Pancreas (tissue), 10 donors: ENCODE results near the gene EPHB3. TPM values are rescaled to one million over a fixed set of nuclear protein-coding genes. Genes with fewer than 3 reads are reported as not detected.

Experiments used
- ATAC-seq, 4 donors: fragments of 200-7000 bp; cut with Tn5 transposase; one replicate each; pipeline versions ENCODE4 v1.8.0 to v1.9.1; 2020; ENCODE audit warnings: mild to moderate bottlenecking in 4 of 4, moderate library complexity in 4 of 4
- DNase-seq, 6 donors: peaks; one replicate each; pipeline ENCODE4 v3.0.0-alpha.2; 2020
- FAIRE-seq: peaks from 2 replicates; lab custom pipeline; 2012; peaks lifted over from hg19 to GRCh38; lab: Jason Lieb, UNC
- H3K27ac ChIP-seq, 4 donors: fragments of 200-600 bp; sonication (generic); 1 replicate in 3 of 4; 2 replicates in 1 of 4; pipeline versions ENCODE4 v1.5.0 to v1.8.0; 2020
- H3K27me3 ChIP-seq, 4 donors: fragments of 200-600 bp; one replicate each; pipeline ENCODE4 v1.8.0; 2021
- H3K36me3 ChIP-seq, 3 donors: fragments of 200-600 bp; sonication (generic) in 1 of 3; one replicate each; pipeline versions ENCODE4 v1.5.0 to v1.8.0; 2020 to 2021
- H3K4me1 ChIP-seq, 3 donors: fragments of 200-600 bp; one replicate each; pipeline ENCODE4 v1.8.0; 2021
- H3K4me3 ChIP-seq, 4 donors: fragments of 200-600 bp; sonication (generic) in 2 of 4; one replicate each; pipeline versions ENCODE4 v1.5.0 to v1.8.0; 2020 to 2021
- H3K9me3 ChIP-seq, 4 donors: fragments of 200-600 bp; one replicate each; pipeline ENCODE4 v1.8.0; 2021
- WGBS, 2 donors: extraction: QIAGEN DNeasy Blood & Tissue Kit; methylation state at CpG; one replicate each; pipeline ENCODE4 v1.1.7; 2013; 5-methylcytosine and 5-hydroxymethylcytosine counted together
- intact Hi-C, 3 donors: fragments of 100-400 bp; cut with DNase I; formaldehyde crosslinking; loops; one replicate each; pipeline versions ENCODE4 v1.11.1 to v1.14.2; 2022
- polyA plus RNA-seq, 2 donors: library from polyadenylated mRNA; stranded (reverse); fragments of 200-250 nt; gene quantifications; one replicate each; pipeline ENCODE4 v1.2.3, GENCODE V29; 2013
- total RNA-seq, 6 donors: library from RNA; stranded (reverse); fragmentation: NEBNext Ultra II Directional in 4 of 6; extraction: Animal tissue kit (Norgen Biotek cat#: 25700) in 4 of 6; gene quantifications; one replicate each; pipeline versions ENCODE4 v1.2.1 to v1.2.4, GENCODE V29; 2021 to 2023
- TF ChIP-seq, protein P1 (sequence below), 4 donors: fragments of 200-600 bp; sonication (generic) in 3 of 4; IDR thresholded peaks; one replicate each; pipeline versions ENCODE4 v1.5.0 to v1.8.0; 2021; ENCODE audit warnings: antibody characterized with exemption in 4 of 4
- donor health status: healthy with polysubstance abuse.
- donor health status: DM: no; HTN: no; CAD: no; lungs with moderate emphysema.
- donor health status: DM: no; HTN: no; CAD: no.
- donor health status: control.
- donor health status: control.
- donor health status: Bipolar disorder and iron deficiency.
- donor health status: DM: yes; HTN: yes; CAD: no.
- donor health status: DM: no; HTN: no; CAD: no.
- donor health status: DM: no; HTN: no; CAD: no.
- donor health status: DM: yes; HTN: yes; CAD: no.

The EPHB3 gene
- 10 to 100 TPM in 4 of 6 donors, 1 to 10 TPM in 2; 5.8 to 17.3 (median 13.2) TPM for total RNA-seq
- polyA plus RNA-seq: 10 to 100 TPM; 11.7 to 13.3 TPM

- no peaks in the 10 kb centered on the region for H3K36me3 ChIP-seq
- peak; percentile 98 to 100 (median 100) for DNase-seq
- H3K4me1 ChIP-seq: peaks cover 32 to 41% (median 38%) of the 10 kb centered on the region in 3 donors
- intact Hi-C loops: no loop called here
- H3K9me3 ChIP-seq: no peaks in the 10 kb centered on the region
- peak within 1 kb of the TSS; percentile 41 to 83 (median 55) for H3K27ac ChIP-seq
- H3K27me3 ChIP-seq: no peaks in the 10 kb centered on the region
- TF ChIP-seq, protein P1, sequence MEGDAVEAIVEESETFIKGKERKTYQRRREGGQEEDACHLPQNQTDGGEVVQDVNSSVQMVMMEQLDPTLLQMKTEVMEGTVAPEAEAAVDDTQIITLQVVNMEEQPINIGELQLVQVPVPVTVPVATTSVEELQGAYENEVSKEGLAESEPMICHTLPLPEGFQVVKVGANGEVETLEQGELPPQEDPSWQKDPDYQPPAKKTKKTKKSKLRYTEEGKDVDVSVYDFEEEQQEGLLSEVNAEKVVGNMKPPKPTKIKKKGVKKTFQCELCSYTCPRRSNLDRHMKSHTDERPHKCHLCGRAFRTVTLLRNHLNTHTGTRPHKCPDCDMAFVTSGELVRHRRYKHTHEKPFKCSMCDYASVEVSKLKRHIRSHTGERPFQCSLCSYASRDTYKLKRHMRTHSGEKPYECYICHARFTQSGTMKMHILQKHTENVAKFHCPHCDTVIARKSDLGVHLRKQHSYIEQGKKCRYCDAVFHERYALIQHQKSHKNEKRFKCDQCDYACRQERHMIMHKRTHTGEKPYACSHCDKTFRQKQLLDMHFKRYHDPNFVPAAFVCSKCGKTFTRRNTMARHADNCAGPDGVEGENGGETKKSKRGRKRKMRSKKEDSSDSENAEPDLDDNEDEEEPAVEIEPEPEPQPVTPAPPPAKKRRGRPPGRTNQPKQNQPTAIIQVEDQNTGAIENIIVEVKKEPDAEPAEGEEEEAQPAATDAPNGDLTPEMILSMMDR (IDR thresholded peaks at IDR 0.05): peak; percentile 89 to 98 (median 94)
- FAIRE-seq: peak; percentile 97
- 1 to 2% methylated on average over 62 of the region's 62 CpGs for WGBS, 2 donors
- ATAC-seq: peak; percentile 84 to 92 (median 86)
- H3K4me3 ChIP-seq: peak within 1 kb of the TSS; percentile 38 to 86 (median 78)
Measured at GRCh38 chr3:184561061-184561912, at the start of gene EPHB3. TSS of gene EPHB3 (plus strand) at chr3:184561785. CDS start at chr3:184562236, 451 bp downstream.

DNA sequence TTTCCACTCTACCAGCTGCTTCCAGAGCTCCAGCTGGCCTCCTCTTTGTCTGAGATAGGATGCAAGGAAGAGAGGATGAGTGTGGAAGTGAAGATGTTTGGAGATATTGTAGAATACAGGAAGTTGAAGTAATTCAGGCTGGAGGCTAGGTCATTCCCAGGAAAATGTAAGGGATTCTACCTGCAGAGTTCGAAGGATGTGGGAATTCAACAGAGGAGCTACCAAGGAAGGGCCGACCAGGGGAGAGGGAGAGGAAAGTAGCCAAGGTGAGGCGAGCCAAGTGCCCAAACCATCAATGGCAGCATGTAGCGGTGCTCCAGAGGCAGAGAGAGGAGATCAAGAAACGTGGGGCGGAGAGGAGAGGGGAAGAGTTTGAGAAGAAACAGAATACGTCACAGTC lies 49.0 kb upstream of the EPHB3 start:
- whole genome bisulfite sequencing, 2 donors: 66 to 77% methylated on average over 7 of the region's 7 CpGs
- TF ChIP-seq, protein P1 (IDR thresholded peaks at IDR 0.05): no peak
- intact Hi-C loops: no loop called here
- no peak for ATAC-seq
- Histone ChIP-seq H3K4me1 (no peaks in the 10 kb centered on the region), H3K9me3 (no peaks in the 10 kb centered on the region), H3K36me3 (no peaks in the 10 kb centered on the region), H3K27me3 (peaks cover 0 to 3% (median 0%) of the 10 kb centered on the region in 4 donors), H3K27ac (no peak overlapping the region), H3K4me3 (no peak overlapping the region)
- DNase-seq: no peak
- FAIRE-seq: no peak

- ATAC-seq (peak; percentile 98 to 100 (median 100)), FAIRE-seq (no peak), DNase-seq (peak; percentile 74 to 92 (median 87))
- Histone ChIP-seq H3K4me3 (peak overlapping the region; percentile 3 to 46 (median 30)), H3K9me3 (no peaks in the 10 kb centered on the region), H3K27ac (no peak overlapping the region), H3K4me1 (no peaks in the 10 kb centered on the region), H3K36me3 (no peaks in the 10 kb centered on the region), H3K27me3 (peaks cover 0 to 8% (median 0%) of the 10 kb centered on the region in 4 donors)
- TF ChIP-seq, protein P1 (IDR thresholded peaks at IDR 0.05): peak; percentile 72 to 87 (median 83)
- WGBS, 2 donors: 1 to 2% methylated on average over 53 to 69 of the region's 69 CpGs
- intact Hi-C loops: no loop called here
Measured at GRCh38 chr3:184513276-184514170, 48.1 kb upstream of the EPHB3 start.

GRCh38 chr3:184514171-184514490 lies 47.5 kb upstream of the EPHB3 start:
- H3K27me3 ChIP-seq: peaks cover 0 to 9% (median 0%) of the 10 kb centered on the region in 4 donors
- WGBS, 2 donors: 35 to 39% methylated on average over 10 of the region's 10 CpGs
- DNase-seq (no peak), ATAC-seq (no peak), FAIRE-seq (no peak)
- H3K27ac ChIP-seq: no peak overlapping the region
- H3K36me3 ChIP-seq: no peaks in the 10 kb centered on the region
- intact Hi-C loops: no loop called here
- TF ChIP-seq, protein P1 (IDR thresholded peaks at IDR 0.05): no peak
- peak overlapping the region in 1 of 4 donors; percentile 46 for H3K4me3 ChIP-seq
- no peaks in the 10 kb centered on the region for H3K9me3 ChIP-seq
- H3K4me1 ChIP-seq: no peaks in the 10 kb centered on the region
